GM19351 (cell line): ENCODE data around the gene BTBD7.

Experiments
- ATAC-seq: cut with Tn5 transposase; IDR thresholded peaks from one replicate; pipeline ENCODE4 v1.9.1; 2021; ENCODE audit warnings: mild to moderate bottlenecking, moderate library complexity; ENCODE audit not compliant: unreplicated experiment

The BTBD7 gene

DNA sequence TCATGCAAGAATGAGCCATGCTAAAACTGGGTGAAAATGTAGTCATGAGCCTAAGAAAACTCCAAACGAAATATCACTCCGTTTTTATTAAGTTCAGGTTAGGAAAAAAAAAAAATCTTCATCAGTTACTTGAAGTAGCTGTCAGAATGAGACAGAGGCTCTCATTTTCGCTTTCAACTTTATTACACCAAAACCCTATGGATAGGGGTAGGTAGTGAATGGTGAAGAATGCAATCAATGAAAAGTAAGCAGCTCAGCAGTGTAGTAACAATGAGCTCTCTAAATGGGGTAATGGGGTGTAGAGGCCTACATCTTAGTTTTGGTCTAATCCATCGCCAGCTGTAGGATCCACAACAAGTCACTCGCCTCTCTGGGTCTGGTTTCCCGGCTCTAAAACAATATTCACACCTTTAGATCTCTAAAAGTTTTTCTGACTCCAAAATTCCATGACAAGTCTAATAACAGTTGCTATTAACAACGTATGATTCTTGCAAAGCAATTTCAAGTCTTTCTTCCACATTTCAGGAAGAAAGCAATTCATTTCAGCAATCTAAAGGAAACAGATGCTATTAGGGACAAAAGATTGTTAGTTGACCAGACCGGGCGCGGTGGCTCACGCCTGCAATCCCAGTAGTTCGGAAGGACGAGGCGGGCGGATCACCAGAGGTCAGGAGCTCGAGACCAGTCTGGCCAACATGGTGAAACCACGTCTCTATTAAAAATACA, 1.7 kb downstream of the BTBD7 start:
- no peak for ATAC-seq

DNA sequence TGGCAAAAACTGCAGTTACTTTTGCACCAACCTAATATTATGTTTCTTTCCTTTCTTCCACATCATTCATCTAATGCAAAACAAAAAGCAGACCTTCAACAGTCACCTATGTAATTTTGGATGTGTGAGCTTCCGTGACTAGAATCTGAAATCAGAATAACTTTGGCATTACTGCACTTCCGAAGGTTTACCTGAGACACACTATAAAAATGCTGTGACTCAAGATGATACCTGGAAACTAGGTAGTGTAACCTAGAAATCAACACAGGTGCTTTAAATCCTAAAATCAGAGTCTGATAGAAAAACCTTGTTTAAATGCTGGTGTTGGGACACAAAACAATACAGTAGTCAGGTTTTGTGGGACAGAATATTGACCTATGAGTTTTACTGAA, 2.2 kb downstream of the BTBD7 start:
- ATAC-seq, result no peak

DNA sequence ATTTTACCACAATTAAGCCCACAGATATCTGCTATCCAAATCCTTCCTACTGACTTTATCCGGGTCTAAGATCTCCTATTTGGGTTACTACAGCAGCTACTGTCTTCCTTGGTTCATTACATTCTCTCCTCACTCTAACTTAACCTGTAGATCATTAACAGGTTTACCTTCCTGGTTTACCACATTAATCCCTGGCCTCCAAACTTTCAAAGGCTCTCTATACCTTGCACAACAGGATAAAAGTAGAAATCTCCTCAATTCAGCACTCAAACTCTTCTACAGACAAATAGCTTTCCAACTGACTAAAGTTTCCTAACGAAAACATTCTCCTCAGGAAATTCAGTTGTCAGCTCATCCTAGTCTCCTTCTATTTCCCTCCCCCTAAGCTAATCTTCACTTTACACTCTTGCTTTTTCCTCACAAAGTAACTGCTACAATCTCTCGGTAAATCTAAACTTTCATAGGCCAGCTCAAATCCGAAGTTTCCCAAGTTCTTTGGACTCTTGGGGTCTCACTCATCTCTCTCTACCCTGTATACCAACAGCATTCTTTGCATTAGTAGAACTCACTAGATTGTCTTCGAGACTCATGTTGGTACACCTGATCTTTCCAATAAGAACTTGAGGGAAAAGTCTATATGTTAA, 2.7 kb downstream of the BTBD7 start:
- ATAC-seq, result no peak

DNA sequence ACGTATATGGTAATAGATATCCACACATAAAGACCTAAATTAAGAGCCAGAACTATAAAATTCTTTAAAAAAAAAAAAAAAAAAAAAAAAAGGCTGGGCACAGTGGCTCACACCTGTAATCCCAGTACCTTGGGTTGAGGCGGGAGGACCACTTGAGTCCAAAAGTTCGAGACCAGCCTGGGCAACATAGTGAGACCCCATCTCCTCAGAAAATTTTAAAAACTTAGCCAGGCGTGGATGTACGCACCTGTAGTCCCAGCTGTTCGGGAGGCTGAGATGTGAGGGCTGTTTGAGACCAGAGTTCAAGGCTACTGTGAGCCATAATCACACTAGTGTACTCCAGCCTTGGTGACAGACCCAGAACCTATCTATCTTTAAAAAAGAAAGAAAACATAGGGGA, 4.3 kb downstream of the BTBD7 start:
- ATAC-seq, result no peak

DNA sequence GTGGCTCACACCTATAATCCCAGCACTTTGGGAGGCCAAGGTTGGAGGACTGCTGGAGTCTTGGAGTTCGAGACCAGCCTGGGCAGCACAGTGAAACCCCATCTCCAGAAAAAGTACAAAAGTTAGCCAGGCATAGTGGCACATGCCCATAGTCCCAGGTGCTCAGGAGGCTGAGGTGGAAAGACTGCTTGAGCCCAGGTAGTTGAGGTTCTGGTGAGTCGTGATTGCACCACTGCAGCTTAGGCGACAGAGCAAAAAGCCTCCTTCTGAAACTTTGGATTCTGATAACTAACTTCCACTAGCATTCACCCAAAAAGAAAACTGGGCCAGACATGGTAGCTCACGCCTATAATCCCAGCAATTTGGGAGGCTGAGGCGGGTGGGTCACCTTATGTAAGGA, 6.6 kb downstream of the BTBD7 start:
- no peak for ATAC-seq

DNA sequence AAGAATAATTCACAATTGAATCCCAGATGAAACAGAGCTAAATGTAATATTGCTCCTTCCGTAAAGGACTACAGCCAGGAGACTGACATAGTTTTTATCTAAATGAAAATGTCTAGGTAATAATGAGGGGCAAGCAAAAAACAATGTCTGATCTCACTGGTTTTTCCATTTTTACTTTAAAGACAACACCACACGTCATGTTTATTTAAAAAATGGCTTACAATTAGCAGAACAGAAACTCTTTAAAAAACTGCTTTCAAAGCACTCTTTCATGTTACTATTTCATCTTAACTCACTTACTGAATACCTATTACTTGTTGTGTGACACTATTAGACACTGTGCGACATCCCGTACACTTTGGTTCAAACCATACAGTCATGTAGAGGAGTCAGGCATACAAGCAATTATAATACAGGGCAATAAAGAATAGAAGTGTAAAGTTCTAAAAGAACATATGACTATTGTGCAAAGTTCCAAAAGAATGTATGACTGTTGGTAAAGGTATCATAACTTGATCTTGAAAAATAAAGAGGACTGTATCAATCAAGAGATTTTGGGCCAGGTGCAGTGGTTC, 9.1 kb downstream of the BTBD7 start:
- ATAC-seq, result no peak

DNA sequence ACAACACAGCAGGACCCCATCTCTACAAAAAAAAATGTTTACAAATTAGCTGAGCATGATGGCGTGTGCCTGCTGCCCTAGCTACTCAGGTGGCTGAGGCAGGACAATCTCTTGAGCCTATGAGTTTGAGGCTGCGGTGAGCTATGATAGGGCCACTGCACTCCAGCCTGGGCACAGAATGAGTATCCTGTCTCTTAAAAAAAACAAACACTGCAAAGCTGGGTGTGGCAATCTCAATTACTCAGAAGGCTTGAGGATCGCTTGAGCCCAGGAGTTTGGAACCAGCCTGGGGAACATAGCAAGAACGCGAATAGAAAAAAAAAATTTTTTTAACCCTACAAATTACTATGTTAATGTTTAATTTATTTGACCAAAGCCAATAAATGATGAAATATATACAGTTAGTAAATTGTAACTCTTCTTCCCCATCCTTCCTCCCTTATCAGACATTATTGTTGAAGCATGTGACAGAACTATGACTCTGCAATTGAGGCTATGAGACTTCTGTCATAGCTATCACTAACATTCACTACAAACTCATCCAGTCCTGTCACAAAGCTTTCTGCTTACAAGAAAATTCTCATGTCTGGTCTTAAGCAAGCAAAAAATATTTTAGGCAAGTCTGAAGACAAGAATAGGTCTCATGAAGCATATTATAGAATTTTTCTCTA, 9.8 kb downstream of the BTBD7 start:
- no peak for ATAC-seq

DNA sequence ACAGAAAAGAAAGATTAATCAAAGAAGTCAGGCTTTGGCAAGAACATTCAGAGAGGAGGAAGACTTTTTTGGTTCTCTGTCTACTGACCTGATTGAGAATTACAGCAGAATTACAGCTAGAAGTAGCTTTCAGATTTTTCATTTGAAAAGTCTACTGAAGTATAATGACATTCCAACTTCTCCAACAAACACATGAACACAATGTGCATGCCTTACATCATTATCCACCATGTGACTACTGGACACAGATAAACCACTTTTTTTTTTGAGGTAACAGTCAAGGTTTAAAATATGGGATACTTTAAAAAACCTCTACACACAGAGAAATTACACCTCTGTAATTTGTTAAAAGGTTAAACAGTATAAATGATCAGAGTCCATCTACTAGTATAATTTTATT, 12.3 kb downstream of the BTBD7 start:
- ATAC-seq, result no peak

DNA sequence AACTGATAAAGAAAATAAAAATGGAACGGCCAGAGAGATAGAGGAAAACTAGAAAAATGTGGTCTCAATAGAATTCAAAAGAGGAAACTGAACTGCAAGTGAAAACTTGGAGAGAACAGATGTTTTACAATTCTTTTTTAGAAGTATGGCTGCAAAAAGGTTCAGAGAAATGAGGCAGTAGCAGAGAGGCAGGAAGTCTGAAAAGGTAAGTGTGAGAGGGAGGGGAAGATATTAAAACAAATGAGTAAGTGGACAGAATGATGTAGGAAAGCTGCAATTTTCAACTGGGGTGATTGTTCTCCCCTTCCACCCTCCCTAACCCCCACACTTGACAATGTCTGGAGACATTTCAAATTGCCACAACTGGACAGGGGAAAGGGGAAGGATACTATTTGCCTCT, 12.9 kb downstream of the BTBD7 start:
- ATAC-seq, result peak; percentile 62

DNA sequence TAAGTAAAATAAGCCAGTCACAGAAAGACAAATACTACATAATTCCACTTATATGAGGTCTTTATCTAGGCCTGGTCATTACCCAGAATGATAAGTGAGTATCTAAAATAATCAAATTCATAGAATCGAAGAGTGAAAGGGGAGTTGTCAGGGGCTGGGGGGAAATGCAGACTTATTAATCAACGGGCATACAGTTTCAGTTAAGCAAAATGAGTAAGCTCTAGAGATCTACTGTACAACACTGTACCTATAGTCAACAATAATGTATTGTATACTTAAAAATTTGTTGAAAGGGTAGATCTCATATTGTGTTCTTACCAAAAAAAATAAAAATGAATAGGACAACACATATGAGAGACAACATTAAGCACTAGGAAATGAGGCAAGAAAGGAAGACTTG, 13.3 kb downstream of the BTBD7 start:
- ATAC-seq, result peak; percentile 9

DNA sequence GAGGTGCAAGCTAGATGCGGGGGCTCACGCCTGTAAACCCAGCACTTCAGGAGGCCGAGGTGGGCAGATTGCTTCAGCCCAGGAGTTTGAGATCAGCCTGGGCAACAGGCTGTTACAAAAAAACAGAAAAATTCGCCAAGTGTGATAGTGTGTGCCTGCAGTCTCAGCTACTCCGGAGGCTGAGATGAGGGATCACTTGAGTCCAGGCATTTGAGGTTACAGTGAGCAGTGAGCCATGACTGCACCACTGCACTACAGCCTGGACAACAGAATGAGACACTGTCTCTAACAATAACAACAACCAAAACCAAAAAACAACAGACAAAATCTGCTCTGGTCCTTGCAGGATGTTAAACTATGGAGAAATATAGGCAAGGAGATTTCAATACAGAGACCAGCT, 13.9 kb downstream of the BTBD7 start:
- no peak for ATAC-seq

DNA sequence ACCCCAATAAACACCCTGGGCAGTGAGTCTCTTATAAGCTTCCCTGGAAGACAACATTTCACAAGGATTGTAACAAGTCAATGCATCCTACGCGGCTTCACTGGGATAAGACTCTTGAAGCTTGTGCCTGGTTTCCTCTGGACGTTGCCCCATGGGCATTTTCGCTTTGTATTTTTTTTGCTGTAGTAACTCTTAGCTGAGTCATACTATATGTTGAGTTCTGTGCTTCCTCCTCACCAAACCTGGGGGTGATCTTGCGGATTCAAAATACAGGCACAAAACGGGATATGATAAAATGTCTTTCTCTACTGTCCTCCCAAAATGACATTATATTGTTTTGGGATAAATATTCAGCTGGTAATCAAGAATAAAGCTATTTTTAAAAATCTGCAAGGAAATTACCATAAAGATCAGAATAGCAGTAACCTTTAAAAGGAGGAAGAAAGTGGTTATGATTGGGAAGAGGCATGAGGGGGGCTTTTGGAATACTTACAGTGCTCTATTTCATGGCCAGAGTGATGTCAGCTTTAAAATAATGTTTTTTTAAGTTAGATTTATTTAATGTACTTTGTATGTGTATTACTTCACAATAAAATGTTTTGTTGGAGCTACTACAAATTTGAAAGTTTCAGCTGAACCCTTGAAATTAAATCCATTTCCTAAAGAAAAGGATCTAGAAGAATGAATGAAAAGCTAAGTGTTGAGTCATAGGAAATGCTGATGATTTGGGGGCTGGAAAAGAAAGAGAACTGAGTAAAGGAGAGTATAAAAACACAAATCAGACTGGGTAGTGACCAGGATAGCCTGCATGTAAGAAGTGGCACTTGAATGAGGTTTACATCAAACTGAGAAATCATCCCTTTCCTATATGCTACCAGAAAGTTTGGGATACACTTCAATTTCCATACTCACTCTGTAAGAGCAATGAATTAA, 14.7 kb downstream of the BTBD7 start:
- no peak for ATAC-seq

DNA sequence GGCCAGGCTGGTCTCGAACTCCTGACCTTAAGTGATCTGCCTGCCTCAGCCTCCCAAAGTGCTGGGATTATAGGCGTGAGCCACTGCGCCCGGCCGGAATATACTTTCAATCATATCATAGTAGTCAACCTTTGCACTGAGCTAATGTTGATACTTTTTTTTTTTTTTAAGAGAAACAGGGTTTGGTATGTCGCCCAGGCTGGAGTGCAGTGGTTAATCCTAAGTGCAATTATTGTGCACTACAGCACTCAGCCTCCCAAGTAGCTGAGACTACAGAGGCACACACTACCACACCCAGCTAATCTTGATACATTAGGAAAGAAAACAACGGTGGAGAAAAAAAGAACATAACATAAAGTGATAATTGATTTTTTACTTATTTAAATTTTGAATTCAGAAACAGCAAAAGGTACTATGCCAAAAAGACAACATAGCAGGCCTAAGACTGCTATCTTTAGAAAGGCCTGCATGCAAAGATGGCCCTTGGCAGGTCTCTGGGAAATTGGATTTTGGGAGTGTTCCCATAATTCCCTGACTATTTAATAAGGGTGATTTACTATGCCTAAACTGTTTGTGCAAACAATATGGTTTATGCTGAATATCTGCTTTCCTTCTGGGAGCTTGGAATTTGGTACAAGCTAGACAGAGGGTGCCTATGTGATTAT, 15.5 kb downstream of the BTBD7 start:
- no peak for ATAC-seq

DNA sequence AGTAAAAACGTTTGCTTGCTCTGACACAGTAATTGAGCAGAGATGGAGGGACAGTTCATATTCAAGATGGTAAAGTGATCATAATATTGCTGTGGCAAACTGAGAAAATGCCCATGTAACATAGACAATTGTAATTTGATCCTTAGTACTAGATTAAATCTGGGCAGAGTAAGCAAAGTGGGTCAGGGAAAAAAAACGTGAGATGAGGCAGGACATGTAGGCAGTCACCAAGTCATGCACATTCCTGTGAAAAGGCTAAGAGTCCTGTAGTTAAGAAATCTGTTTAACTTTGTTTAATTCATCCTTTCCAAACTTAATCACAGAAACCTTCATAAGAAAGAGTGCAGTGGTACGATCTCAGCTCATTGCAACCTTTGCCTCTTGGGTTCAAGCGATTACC, 16.1 kb downstream of the BTBD7 start:
- ATAC-seq, result no peak

DNA sequence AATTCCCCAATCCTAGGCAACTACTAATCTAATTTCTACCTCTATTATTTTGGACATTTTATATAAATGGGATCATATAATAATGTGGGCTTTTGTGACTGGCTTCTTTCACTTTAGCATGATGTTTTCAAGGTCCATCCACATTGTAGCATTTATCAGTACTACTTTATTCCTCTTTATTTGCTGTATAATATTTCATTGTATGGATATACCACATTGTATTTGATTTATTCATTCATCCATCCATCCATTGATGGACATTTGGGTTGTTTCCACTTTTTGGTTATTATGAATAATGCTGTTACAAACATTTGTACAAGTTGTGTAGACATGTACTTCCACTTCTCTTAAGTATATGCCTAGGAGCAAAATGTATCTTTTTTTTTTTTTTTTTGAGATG, 17.3 kb downstream of the BTBD7 start:
- ATAC-seq, result no peak

DNA sequence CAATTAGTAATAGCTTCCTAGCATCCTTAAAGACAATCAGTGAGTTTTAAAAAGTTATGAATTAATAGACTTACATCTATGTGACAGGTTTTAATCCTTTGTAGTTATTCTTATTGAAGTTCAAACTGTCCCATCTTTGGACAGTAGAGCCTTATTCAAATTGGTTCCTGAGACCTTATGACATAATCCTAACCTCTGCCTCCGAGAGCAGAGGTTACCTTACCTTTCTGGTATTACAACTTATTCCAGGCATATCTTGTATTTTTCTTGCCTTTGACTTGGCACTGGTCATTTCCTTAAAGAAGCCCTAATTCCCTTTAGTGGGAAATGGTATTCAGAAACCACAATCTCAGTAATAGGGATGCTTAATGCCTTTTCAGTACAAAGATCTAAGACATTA, 21.8 kb downstream of the BTBD7 start:
- ATAC-seq, result no peak

DNA sequence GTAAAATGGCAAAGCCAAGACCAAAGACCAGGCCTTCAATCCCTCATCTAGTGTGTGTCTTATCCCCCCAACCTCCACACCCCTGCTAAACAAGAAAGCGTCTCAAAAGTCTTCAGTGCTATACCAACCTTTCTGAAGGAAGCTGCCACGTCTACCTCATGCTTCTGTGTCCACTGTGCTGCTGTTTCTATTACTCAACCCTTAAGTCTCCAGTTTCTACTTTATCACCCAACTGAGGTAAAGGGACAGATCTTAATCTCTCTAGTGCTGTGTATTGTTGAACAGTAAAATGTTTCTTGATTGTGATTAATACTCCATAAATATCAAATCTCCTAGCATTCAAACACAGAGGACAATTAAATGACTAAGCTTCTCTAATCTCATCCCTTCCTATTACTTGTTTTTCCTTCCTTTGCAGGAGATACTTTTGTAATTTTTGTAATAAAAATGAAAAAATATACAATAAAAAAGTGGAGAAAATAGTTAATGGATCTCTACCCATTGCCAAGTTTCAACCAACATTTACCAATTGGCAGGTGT, 23.3 kb downstream of the BTBD7 start:
- no peak for ATAC-seq

DNA sequence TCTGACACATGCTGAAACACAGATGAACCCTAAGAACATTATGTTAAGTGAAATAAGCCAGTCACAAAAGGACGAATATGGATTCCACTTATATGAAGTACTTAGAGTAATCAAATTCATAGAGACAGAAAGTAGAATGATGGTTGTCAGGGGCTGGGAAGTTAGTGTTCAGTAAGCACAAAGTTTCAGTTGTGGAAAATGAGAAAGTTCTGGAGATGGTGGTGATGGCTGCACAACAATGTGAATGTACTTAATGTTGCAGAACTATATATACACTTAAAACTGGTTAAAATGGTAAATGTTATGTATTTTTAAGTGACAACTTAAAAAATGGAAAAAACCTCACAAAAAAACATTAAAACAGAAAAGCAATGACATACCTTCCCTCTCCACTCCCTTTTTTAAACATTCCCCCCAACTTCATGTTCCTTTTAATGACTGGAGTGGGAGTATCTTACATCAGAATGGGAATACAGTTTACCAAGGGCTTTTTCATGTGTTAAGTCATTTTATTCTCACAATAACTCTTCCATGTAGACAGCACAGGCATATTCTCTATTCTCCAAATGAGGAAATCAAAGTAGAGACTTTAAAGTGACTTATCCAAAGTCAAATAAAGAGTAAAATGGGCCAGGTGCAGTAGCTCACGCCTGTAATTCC, 24.0 kb downstream of the BTBD7 start:
- no peak for ATAC-seq

DNA sequence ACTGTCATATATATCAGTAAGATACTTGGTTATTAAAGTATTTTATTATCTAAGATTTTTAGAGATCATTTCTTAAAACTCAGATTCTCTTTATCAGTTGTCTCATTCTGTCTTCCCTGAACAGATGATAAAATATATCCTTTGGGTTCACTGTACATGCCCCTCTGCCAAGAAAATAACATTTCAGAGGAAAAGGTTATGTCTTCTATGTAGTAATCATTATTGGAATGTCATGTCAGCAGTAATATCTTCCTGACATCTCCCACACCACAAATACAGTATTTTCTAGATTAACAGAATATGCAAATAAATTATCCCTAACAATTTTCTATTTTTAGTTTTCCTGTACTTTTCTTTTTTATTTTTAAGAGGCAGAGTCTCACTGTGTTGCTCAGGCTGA, 26.0 kb downstream of the BTBD7 start:
- ATAC-seq, result no peak
